Skin epidermis (tissue), 12 donors: ENCODE measurements around the gene SLC10A7.
"Not testable (repeated sequence)": the region's sequence is repeated elsewhere in the genome, so short reads cannot be mapped to it uniquely, and the experiment has no call there.

Experiments used
- H3K27ac ChIP-seq, 21 experiments: fragments of 200-600 bp; sonication (generic) in 11 of 21; one replicate each; pipeline ENCODE4 v1.5.0; 2020; ENCODE audit warnings: mild to moderate bottlenecking in 3 of 21, inconsistent platforms in 2 of 21, moderate library complexity in 2 of 21
- H3K4me3 ChIP-seq, 7 experiments: fragments of 200-600 bp; sonication (generic) in 2 of 7; one replicate each; pipeline ENCODE4 v1.5.0; 2020; ENCODE audit warnings: inconsistent platforms in 2 of 7, mild to moderate bottlenecking in 2 of 7, moderate library complexity in 1 of 7

Gene SLC10A7

DNA sequence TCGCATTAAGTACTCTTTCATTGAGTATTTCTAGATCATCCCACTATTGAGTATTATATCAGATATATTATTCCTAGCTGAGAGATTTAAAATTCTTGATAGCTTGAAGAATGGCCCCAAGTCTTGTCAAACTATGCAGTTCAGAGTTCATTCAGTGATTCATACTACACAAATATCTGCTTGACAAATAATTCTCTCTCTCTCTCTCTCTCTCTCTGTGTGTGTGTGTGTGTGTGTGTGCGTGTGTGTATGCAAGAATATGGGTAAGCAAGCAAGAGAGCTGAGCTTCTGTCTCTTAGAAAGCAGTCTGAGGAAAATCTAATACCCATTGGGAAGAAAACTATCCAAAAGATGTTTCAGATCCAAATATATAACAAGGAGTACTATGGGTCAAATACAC is 142.0 kb downstream of the SLC10A7 start:
- H3K4me3 ChIP-seq: no peak overlapping the region
- no peak overlapping the region for H3K27ac ChIP-seq

GRCh38 chr4:146371812-146372211 is 149.9 kb downstream of the SLC10A7 start:
- Histone ChIP-seq H3K27ac (no peak overlapping the region), H3K4me3 (no peak overlapping the region)

- no peak overlapping the region for H3K27ac ChIP-seq
- H3K4me3 ChIP-seq: no peak overlapping the region
These were observed 150.9 kb downstream of the SLC10A7 start for GRCh38 chr4:146370841-146371240.

- Histone ChIP-seq H3K27ac (no peak overlapping the region), H3K4me3 (no peak overlapping the region)
These were observed 152.3 kb downstream of the SLC10A7 start for GRCh38 chr4:146369446-146369845.

DNA sequence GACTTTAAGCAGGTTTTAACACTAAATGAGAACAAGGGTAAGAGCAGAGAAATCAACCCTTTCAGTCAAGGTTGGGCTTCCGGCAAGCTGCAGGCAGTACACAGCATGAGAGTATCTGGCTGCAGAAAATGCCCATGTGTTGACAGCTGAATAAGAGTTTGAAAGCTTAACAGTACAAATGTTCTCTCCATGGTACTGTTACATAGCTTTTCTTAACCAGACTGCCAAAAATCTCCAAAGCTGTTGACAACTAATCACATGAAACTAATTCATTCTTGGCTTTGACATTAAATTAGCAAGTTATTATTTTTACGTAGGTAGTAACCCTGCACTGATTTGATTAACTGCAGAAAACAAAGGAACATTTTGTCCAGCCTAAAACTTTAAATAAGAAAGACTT is 153.5 kb downstream of the SLC10A7 start:
- no peak overlapping the region for H3K27ac ChIP-seq
- H3K4me3 ChIP-seq: no peak overlapping the region

GRCh38 chr4:146367347-146367746 is 154.4 kb downstream of the SLC10A7 start:
- Histone ChIP-seq H3K4me3 (no peak overlapping the region), H3K27ac (no peak overlapping the region)

GRCh38 chr4:146359771-146360170 is 162.0 kb downstream of the SLC10A7 start:
- Histone ChIP-seq H3K27ac (no peak overlapping the region), H3K4me3 (no peak overlapping the region)

DNA sequence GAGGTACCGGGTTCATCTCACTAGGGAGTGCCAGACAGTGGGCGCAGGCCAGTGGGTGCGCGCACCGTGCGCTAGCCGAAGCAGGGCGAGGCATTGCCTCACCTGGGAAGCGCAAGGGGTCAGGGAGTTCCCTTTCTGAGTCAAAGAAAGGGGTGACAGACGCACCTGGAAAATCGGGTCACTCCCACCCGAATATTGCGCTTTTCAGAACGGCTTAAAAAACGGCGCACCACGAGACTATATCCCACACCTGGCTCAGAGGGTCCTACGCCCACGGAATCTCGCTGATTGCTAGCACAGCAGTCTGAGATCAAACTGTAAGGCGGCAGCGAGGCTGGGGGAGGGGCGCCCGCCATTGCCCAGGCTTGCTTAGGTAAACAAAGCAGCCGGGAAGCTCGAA is 171.6 kb downstream of the SLC10A7 start:
- not testable (repeated sequence) for H3K27ac ChIP-seq
- peak overlapping the region in 1 of 7 experiments; percentile 19 for H3K4me3 ChIP-seq

GRCh38 chr4:146349306-146349705 is 172.4 kb downstream of the SLC10A7 start:
- Histone ChIP-seq H3K4me3 (no peak overlapping the region), H3K27ac (no peak overlapping the region)

DNA sequence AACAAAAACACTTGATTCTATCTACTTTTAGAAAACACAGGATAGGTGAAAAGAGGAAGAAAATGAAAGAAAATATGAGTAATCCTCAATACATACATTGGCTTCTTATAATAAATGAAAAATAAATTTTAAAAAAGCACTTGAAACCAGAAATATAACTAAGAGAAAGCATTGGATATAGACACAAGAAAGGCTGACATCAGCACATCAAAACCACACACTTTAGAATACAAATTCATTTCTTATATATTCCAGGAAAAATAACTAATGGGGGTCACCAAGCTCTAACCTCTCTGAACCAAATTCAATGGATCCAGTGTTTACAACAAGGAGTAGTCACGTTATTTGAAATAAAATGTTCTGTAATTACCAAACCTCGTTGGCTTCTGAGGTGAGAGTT is 173.9 kb downstream of the SLC10A7 start:
- no peak overlapping the region for H3K4me3 ChIP-seq
- H3K27ac ChIP-seq: no peak overlapping the region

DNA sequence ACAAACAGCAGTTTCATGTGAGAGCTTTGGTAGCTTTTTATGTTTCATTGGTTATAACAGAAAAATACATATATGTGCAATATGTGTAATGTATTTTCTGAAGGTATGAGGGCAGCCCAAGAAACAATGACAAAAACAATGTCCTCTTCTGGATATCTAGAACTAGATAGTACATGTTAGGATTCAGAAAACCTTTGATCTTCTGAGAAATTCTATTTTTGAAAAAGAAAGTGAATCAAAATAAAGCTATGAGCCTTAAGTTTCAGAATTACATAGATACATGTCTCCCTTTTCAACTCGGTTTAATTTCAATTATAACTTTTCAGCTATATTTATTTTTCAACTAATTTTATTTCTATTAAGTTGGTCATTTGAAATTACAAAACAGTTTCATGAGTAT is 175.5 kb downstream of the SLC10A7 start:
- Histone ChIP-seq H3K4me3 (no peak overlapping the region), H3K27ac (no peak overlapping the region)

GRCh38 chr4:146343776-146344175 is 178.0 kb downstream of the SLC10A7 start:
- Histone ChIP-seq H3K27ac (no peak overlapping the region), H3K4me3 (no peak overlapping the region)

DNA sequence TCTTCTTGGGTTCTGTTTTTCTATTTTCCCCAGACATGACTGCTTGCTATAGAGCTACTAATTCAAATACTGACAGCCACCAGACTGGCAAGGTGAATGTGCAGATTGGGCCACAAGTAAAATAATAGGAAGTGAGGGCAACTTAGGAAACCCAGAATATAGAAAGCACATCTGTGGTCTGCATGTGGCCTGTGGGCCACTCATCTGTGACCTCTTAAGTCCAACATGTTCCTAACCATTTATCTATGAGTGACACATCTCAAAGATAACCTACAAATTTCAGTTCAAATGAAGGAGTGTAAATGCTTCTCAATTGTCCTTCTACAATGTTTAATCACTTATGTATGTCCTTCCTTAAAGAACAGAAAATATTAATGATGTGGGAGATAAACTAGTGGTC is 178.5 kb downstream of the SLC10A7 start:
- no peak overlapping the region for H3K27ac ChIP-seq

DNA sequence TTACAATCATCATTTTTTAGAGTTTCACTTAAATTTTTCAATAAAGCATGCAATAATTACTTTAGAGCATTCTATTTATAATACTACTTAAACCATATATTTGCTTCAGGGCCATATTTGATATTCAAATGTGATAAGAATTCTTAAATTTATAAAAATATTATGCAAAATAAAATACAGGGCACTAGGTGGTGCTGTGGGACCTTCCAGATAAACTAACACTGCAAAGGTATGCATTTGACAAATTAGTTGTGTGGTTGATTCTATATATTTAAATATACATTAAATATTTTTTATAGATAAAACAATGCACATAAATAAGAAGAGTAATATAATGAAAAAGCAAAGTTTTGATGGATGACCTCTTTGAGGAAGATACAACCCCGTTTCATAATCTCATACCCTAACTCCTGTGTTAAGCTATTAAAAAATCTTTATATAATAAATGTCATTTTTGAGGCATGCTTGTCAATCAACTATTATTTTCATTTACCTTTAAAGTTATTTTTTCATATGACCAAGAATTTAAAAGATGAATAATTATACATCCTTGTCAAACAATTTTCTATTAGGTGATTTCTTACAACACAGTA is 179.0 kb downstream of the SLC10A7 start:
- Histone ChIP-seq H3K4me3 (no peak overlapping the region), H3K27ac (no peak overlapping the region)

More for the DNA sequence above, 178.5 kb downstream of the SLC10A7 start:
- no peak overlapping the region for H3K4me3 ChIP-seq

DNA sequence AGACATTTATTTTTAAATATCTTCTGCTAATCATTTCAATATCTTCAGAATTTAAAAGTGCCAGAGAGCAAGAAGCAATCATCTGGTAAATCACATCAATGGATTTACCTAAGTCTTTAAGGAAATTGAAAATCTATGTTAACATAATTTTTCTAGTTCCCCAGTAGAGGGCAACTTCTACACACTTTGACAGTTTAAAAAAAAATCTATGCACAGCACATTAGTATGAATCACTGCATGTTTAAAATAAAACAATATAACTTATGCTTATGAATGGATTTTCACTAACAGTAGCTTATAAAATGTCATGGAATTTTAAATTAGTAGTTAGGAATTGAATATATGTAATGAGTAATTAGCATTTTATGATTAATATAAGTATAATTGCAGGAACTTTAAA is 180.9 kb downstream of the SLC10A7 start:
- Histone ChIP-seq H3K4me3 (no peak overlapping the region), H3K27ac (no peak overlapping the region)

GRCh38 chr4:146338512-146338911 is 183.2 kb downstream of the SLC10A7 start:
- no peak overlapping the region for H3K27ac ChIP-seq
- H3K4me3 ChIP-seq: no peak overlapping the region

GRCh38 chr4:146336410-146336807 is 185.3 kb downstream of the SLC10A7 start:
- Histone ChIP-seq H3K4me3 (no peak overlapping the region), H3K27ac (no peak overlapping the region)

GRCh38 chr4:146335763-146336409 is 185.9 kb downstream of the SLC10A7 start:
- no peak overlapping the region for H3K27ac ChIP-seq

DNA sequence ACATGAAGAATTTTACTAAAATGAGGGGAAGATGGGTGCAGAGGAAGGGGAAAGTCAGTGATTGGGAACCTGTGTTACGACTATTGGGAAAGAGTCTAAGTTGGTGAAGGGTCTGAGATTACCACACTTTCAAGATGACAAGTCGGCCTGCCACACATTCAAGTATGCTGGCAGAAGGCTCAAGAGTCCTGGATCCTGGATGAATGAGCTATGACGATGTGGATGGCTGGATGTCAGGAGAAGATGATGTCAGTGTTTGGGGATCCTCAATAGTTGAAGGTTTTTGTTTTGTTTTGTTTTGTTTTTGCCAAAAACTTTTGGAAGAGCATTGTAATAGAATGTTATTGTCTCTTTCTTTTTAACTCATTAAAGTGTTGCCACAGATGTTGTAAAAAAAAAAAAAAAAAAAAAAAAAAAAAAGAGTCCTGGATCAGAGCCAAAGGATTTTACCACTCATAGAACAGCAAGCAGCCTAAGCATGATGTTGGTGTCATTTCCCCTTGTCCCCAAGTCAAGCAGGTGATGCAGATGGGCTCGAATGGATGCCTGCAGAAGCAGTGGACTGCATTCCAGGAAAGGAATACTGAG is 186.8 kb downstream of the SLC10A7 start:
- H3K4me3 ChIP-seq: no peak overlapping the region
- no peak overlapping the region for H3K27ac ChIP-seq

More at GRCh38 chr4:146335763-146336409, 185.9 kb downstream of the SLC10A7 start:
- no peak overlapping the region for H3K4me3 ChIP-seq

DNA sequence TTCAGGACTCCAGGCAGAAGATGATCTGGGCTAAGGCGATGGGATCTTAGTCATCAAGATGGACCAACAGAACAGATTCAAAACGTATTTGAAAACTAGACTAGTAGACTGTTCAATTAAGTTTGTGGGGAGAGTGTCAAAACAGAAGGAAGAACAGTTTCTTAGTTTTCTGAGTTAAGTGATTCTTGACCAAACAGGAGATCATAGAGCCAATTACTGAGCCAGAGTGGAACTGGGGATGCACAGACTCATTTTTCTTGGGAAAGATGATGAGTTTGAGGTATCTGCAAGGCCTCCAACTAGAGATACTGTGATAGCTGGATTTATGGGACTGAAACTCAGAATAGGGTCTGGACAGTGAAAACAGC is 187.9 kb downstream of the SLC10A7 start:
- H3K27ac ChIP-seq: peak overlapping the region in 3 of 21 experiments; percentile 2 to 37 (median 2)
- H3K4me3 ChIP-seq: no peak overlapping the region

DNA sequence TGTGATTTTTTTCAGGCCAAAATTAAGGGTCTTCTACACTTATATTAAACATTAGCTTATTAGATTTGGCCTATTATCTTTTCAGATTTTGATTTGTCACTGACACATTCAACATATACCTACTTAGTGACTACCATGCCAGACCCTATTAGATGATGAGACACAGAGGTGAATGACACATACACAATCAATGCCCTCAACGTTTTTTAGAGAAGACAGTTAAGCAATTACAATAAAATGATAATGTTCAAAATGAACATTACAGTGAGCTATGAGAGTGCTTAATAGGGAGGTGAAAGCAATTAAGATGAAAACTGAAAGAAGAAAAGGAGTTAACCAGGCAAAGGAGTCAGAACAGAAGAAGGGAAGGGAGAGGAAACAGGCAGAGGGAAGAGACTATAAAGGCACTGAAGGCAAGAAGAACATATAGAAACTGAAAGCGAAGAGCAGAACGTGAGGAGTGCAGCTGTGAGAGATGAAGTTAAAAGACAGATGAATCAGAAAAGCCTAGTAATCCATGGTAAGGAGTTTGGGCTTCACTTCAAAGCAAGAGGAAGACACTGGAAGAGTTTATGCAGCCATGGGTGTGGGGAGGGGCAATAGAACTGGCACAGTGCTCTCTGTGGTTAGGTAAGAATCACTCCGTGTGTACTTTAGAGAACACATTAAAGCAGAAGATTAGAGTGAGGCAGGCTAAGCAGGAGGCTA is 188.4 kb downstream of the SLC10A7 start:
- H3K4me3 ChIP-seq: no peak overlapping the region

More for the DNA sequence above, 188.4 kb downstream of the SLC10A7 start:
- peak overlapping the region in 3 of 21 experiments; percentile 2 to 37 (median 2) for H3K27ac ChIP-seq
